Esophagus muscularis mucosa (tissue), 4 donors: ENCODE data around the gene SELENOH. TPM values are rescaled to one million over a fixed set of nuclear protein-coding genes. Genes with fewer than 3 reads are reported as not detected.
A peak's percentile ranks its signal among the peaks of the same experiment; 100 is the strongest.

Source experiments
- DNase-seq: peaks from one replicate; pipeline ENCODE4 v3.0.0-alpha.2; 2017; ENCODE audit errors: extremely low spot score
- H3K27ac ChIP-seq, 4 donors: fragments of 200-600 bp; sonication (generic); replicated peaks in 1 of 4; 1 replicate in 3 of 4; 2 replicates in 1 of 4; pipeline ENCODE4 v1.5.1; 2016 to 2019; ENCODE audit warnings: mild to moderate bottlenecking in 1 of 4
- H3K27me3 ChIP-seq, 4 donors: fragments of 200-600 bp; sonication (generic); one replicate each; pipeline versions ENCODE4 v1.5.1 to v1.6.0; 2016 to 2019
- H3K36me3 ChIP-seq, 4 donors: fragments of 200-600 bp; sonication (generic); one replicate each; pipeline ENCODE4 v1.5.1; 2016 to 2019
- H3K4me1 ChIP-seq, 4 donors: fragments of 200-600 bp; sonication (generic); one replicate each; pipeline ENCODE4 v1.5.1; 2016 to 2019
- H3K4me3 ChIP-seq, 4 donors: fragments of 200-600 bp; sonication (generic); 1 replicate in 2 of 4; 2 replicates in 2 of 4; pipeline ENCODE4 v1.5.1; 2016 to 2019; ENCODE audit warnings: mild to moderate bottlenecking in 4 of 4, moderate library complexity in 1 of 4
- H3K9me3 ChIP-seq, 4 donors: fragments of 200-600 bp; sonication (generic); 1 replicate in 3 of 4; 2 replicates in 1 of 4; pipeline ENCODE4 v1.5.1; 2016 to 2019
- EP300 ChIP-seq: sonication (generic); formaldehyde crosslinking; IDR thresholded peaks from one replicate; pipeline ENCODE4 v1.6.1; 2017; ENCODE audit warnings: antibody characterized with exemption
- POLR2A ChIP-seq: fragments of 450-650 bp; IDR thresholded peaks from one replicate; pipeline ENCODE4 v1.6.1; 2017; ENCODE audit warnings: antibody characterized with exemption, moderate library complexity, mild to moderate bottlenecking, low read depth
- POLR2AphosphoS5 ChIP-seq, 2 donors: sonication (generic); formaldehyde crosslinking; IDR thresholded peaks; one replicate each; pipeline ENCODE4 v1.6.1; 2017; ENCODE audit warnings: antibody characterized with exemption in 2 of 2
- WGBS: methylation state at CpG from one replicate; pipeline ENCODE4 v1.1.5; 2018; 5-methylcytosine and 5-hydroxymethylcytosine counted together
- intact Hi-C: fragments of 100-400 bp; cut with DNase I; formaldehyde crosslinking; loops from one replicate; pipeline ENCODE4 v1.15.1; 2023
- total RNA-seq, 4 donors: library from RNA; depleted of rRNA; stranded (reverse); fragments of >200 nt; gene quantifications; one replicate each; pipeline versions ENCODE4 v1.1.0 to v1.2.1, GENCODE V29; 2016
- TF ChIP-seq, protein P1 (sequence below), 3 experiments: fragments of 200-600 bp in 2 of 3; fragments of 450-650 bp in 1 of 3; sonication (generic) in 2 of 3; IDR thresholded peaks; one replicate each; pipeline ENCODE4 v1.5.1; 2017 to 2019; ENCODE audit warnings: antibody characterized with exemption in 3 of 3, mild to moderate bottlenecking in 2 of 3, moderate library complexity in 1 of 3

The SELENOH gene
- total RNA-seq, 4 donors from 2014 or later, result 71.4 to 109 (median 82.6) TPM

DNA sequence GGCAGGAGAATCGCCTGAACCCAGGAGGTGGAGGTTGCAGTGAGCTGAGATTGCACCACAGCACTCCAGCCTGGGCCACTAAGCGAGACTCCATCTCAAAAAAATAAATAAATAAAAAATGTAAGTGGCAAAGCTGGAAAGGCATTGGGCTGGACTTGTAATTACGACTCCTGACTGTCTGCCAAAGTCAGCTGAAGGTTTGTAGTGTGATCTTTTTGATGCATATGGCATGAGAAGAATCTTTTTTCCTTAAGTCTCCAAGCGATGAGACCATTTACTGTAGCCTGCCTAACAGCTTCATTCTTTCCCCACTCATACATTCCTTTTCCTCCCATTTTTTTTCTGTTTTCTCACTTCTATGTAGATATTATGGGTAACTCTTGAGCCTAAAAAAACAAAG is 45.1 kb downstream of the SELENOH start:
- Histone ChIP-seq H3K4me1 (peaks cover 85 to 96% (median 92%) of the 10 kb centered on the region in 4 donors), H3K4me3 (no peak overlapping the region), H3K9me3 (no peaks in the 10 kb centered on the region), H3K36me3 (peaks cover 0 to 7% (median 4%) of the 10 kb centered on the region in 4 donors), H3K27ac (peak overlapping the region; percentile 26 to 63 (median 43)), H3K27me3 (no peaks in the 10 kb centered on the region)
- intact Hi-C loops, result no loop called here
- no peak for TF ChIP-seq POLR2A
- TF ChIP-seq POLR2AphosphoS5 (IDR thresholded peaks at IDR 0.05), result no peak
- TF ChIP-seq, protein P1, sequence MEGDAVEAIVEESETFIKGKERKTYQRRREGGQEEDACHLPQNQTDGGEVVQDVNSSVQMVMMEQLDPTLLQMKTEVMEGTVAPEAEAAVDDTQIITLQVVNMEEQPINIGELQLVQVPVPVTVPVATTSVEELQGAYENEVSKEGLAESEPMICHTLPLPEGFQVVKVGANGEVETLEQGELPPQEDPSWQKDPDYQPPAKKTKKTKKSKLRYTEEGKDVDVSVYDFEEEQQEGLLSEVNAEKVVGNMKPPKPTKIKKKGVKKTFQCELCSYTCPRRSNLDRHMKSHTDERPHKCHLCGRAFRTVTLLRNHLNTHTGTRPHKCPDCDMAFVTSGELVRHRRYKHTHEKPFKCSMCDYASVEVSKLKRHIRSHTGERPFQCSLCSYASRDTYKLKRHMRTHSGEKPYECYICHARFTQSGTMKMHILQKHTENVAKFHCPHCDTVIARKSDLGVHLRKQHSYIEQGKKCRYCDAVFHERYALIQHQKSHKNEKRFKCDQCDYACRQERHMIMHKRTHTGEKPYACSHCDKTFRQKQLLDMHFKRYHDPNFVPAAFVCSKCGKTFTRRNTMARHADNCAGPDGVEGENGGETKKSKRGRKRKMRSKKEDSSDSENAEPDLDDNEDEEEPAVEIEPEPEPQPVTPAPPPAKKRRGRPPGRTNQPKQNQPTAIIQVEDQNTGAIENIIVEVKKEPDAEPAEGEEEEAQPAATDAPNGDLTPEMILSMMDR (IDR thresholded peaks at IDR 0.05), result no peak
- no peak for TF ChIP-seq EP300
- no peak for DNase-seq
- WGBS, result 46% methylated on average over 4 of the region's 4 CpGs

DNA sequence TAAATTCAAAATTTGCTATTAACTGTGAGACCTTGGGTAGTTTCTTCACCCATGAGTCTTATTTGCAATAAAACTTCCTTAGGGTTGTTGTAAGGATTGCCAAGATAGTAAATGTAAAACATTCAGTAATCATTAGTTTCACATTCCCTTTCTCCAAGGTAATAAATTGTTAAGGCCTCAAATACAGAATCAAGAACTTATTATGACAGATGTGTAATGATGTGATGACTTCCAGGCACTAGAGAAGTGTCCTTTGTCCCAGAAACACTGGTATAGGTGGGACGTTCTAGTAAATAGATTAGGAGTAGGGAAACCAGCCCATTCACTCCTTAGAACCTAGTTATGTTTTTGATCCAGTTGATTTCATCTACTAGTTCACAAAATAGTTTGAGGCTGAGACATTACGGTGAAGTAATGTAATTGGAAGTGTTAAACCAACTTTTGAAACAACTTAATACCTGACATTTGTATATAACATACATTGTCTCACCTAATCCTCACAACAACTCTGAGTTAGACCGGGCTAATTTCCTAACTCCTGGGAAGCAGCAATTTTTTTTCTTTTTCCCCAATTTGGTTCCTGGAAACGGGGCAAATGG is 45.8 kb downstream of the SELENOH start:
- intact Hi-C loops, result no loop called here
- no peaks in the 10 kb centered on the region for H3K27me3 ChIP-seq
- no peak for DNase-seq
- peaks cover 0 to 14% (median 10%) of the 10 kb centered on the region in 4 donors for H3K36me3 ChIP-seq
- H3K9me3 ChIP-seq, result no peaks in the 10 kb centered on the region
- peaks cover 85 to 96% (median 92%) of the 10 kb centered on the region in 4 donors for H3K4me1 ChIP-seq
- WGBS, result 64% methylated on average over 4 of the region's 4 CpGs
- peak overlapping the region; percentile 26 to 63 (median 43) for H3K27ac ChIP-seq
- no peak overlapping the region for H3K4me3 ChIP-seq
- TF ChIP-seq POLR2A (no peak), POLR2AphosphoS5 (IDR thresholded peaks at IDR 0.05) (no peak)
- TF ChIP-seq, protein P1 (IDR thresholded peaks at IDR 0.05), result no peak

DNA sequence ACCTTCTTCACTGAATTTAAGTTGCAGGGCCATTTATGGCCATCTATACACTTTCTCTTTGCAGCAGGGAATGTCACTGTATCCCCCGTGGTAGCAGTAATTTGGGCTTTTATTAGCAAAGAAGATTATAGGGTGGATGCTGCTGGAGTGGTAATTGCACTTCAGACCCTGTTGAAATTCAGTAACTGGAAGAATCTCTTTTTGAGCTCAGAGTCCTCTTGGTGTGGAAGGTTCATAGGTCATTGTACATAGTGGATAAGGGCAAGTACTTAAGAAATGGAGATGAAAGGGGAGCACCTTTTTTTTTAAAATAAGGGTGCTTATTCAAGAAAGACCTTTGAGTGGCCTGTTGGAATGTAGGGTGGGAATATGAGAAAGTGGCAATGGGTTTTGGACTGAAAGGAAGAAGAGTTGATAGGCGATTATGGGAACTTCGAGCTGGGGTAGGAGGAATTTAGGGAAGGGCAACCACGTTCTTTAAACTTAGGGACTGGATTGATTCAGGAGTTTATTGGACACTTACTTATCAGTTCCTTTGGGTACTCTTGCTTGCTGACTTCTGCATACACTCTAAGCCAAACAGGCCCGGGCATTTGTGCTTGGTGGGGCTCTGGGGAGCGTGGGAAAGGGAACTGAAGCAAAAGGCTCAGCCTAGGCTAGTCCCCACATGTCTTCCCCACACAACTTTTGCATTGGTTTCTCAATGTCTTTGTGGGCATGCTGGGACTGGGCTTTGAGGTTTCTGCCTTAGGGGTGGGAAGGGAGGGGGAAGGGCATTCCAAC is 46.8 kb downstream of the SELENOH start:
- peak overlapping the region; percentile 26 to 63 (median 43) for H3K27ac ChIP-seq
- DNase-seq, result no peak
- TF ChIP-seq, protein P1 (IDR thresholded peaks at IDR 0.05), result no peak
- no peak for TF ChIP-seq POLR2AphosphoS5 (IDR thresholded peaks at IDR 0.05)
- no peak for TF ChIP-seq EP300
- TF ChIP-seq POLR2A, result no peak
- H3K9me3 ChIP-seq, result no peaks in the 10 kb centered on the region
- intact Hi-C loops, result no loop called here
- WGBS, result 63% methylated on average over 6 of the region's 6 CpGs
- H3K36me3 ChIP-seq, result peaks cover 0 to 19% (median 13%) of the 10 kb centered on the region in 4 donors
- no peaks in the 10 kb centered on the region for H3K27me3 ChIP-seq
- H3K4me1 ChIP-seq, result peaks cover 83 to 96% (median 92%) of the 10 kb centered on the region in 4 donors
- no peak overlapping the region for H3K4me3 ChIP-seq

DNA sequence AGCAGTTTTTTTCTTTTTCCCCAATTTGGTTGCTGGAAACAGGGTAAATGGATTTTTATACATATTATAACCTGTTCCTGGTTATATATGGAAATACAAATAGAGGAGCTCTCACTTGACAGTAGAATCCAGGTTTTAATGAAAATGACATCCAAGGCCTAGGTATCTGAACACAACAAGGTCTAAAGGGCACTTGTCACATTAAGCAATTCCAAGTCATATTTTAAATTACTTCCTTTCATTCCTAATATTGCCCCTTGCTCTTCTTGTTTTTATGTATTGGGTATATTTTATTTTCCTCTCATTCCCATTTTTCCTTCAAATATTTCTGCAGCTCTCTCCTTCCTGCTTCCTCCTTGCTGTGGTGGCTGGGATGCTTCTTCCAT is 47.4 kb downstream of the SELENOH start:
- peaks cover 0 to 25% (median 14%) of the 10 kb centered on the region in 4 donors for H3K36me3 ChIP-seq
- H3K9me3 ChIP-seq, result no peaks in the 10 kb centered on the region
- no peak for DNase-seq
- TF ChIP-seq EP300 (no peak), POLR2A (no peak), POLR2AphosphoS5 (IDR thresholded peaks at IDR 0.05) (no peak)
- TF ChIP-seq, protein P1 (IDR thresholded peaks at IDR 0.05), result no peak
- intact Hi-C loops, result no loop called here
- peaks cover 85 to 96% (median 92%) of the 10 kb centered on the region in 4 donors for H3K4me1 ChIP-seq
- no peak overlapping the region for H3K4me3 ChIP-seq
- H3K27ac ChIP-seq, result peak overlapping the region in 3 of 4 donors; percentile 0 to 63 (median 35)
- no peaks in the 10 kb centered on the region for H3K27me3 ChIP-seq
